PC-3 (cell line): ENCODE results near the gene VWCE.
"Not testable (repeated sequence)": the region's sequence is repeated elsewhere in the genome, so short reads cannot be mapped to it uniquely, and the experiment has no call there.

Source experiments
- CTCF ChIP-seq: fragments of 300-600 bp; sonication (generic); conservative IDR thresholded peaks from 2 replicates; pipeline ENCODE4 v1.5.1; 2017; ENCODE audit warnings: antibody characterized with exemption, low read depth, mild to moderate bottlenecking, low read length
- EZH2 ChIP-seq: fragments of 300-600 bp; sonication (generic); IDR thresholded peaks from one replicate; pipeline ENCODE4 v1.6.1; 2017; ENCODE audit warnings: antibody characterized with exemption, mild to moderate bottlenecking, low read length; ENCODE audit not compliant: unreplicated experiment
- EZH2phosphoT487 ChIP-seq: fragments of 300-600 bp; sonication (generic); IDR thresholded peaks from 2 replicates; pipeline ENCODE4 v1.6.1; 2018; ENCODE audit warnings: mild to moderate bottlenecking, antibody characterized with exemption, low read length, borderline replicate concordance

- not testable (repeated sequence) for TF ChIP-seq CTCF, EZH2, EZH2phosphoT487
Observed at GRCh38 chr11:61248071-61248470, 47.0 kb downstream of the VWCE start.
